OCI-LY3 (cell line): Measurements from ENCODE around the gene ESM1.

Experiments used
- H2AFZ ChIP-seq: fragments of 200-600, 300-600 bp; shearing (Covaris generic); 2 replicates; pipeline ENCODE4 v1.6.0; 2014; ENCODE audit warnings: antibody characterized with exemption, low read depth, low read length
- H3K27ac ChIP-seq: fragments of 200-600, 300-600 bp; sonication (generic); 2 replicates; pipeline ENCODE4 v1.5.1; 2014; ENCODE audit warnings: mild to moderate bottlenecking, low read length, moderate library complexity, mixed read lengths
- H3K27me3 ChIP-seq: fragments of 200-600, 300-600 bp; sonication (generic); 2 replicates; pipeline ENCODE4 v1.6.1; 2014; ENCODE audit warnings: low read depth, low read length, mixed read lengths
- H3K36me3 ChIP-seq: fragments of 200-600, 300-600 bp; sonication (generic); replicated peaks from 2 replicates; pipeline ENCODE3; 2014; ENCODE audit warnings: low read depth, low read length, mixed read lengths
- H3K4me1 ChIP-seq: fragments of 300-600, 200-600 bp; sonication (generic); 2 replicates; pipeline ENCODE4 v1.6.1; 2014; ENCODE audit warnings: low read length, mixed read lengths
- H3K4me2 ChIP-seq: fragments of 200-600, 300-600 bp; sonication (generic); 2 replicates; pipeline ENCODE4 v1.6.1; 2014; ENCODE audit warnings: low read length, mixed read lengths
- H3K4me3 ChIP-seq: fragments of 300-600, 200-600 bp; sonication (generic); 2 replicates; pipeline ENCODE4 v1.5.1; 2014; ENCODE audit warnings: antibody characterized with exemption, mild to moderate bottlenecking, low read length, moderate library complexity
- H3K79me2 ChIP-seq: fragments of 300-600, 200-600 bp; shearing (Covaris generic); 2 replicates; pipeline ENCODE4 v1.6.1; 2014; ENCODE audit warnings: mild to moderate bottlenecking, low read length, mixed read lengths
- H3K9ac ChIP-seq: fragments of 300-600, 200-600 bp; shearing (Covaris generic); 2 replicates; pipeline ENCODE4 v1.6.0; 2014; ENCODE audit warnings: mild to moderate bottlenecking, low read length, moderate library complexity
- H3K9me3 ChIP-seq: fragments of 200-600, 300-600 bp; shearing (Covaris generic); 2 replicates; pipeline ENCODE4 v1.6.1; 2014; ENCODE audit warnings: low read length, mixed read lengths; ENCODE audit not compliant: insufficient read depth
- H4K20me1 ChIP-seq: fragments of 200-600, 300-600 bp; sonication (generic); 2 replicates; pipeline ENCODE4 v1.6.1; 2016; ENCODE audit warnings: low read length, mixed read lengths; ENCODE audit not compliant: insufficient read depth
- EZH2phosphoT487 ChIP-seq: fragments of 200-600 bp; shearing (Covaris generic); IDR thresholded peaks from 2 replicates; pipeline ENCODE4 v1.6.1; 2018; ENCODE audit warnings: antibody characterized with exemption, mixed run types, low read depth
- TF ChIP-seq, protein P1 (sequence below): fragments of 200-600, 300-600 bp; sonication (generic); IDR thresholded peaks from 2 replicates; pipeline ENCODE4 v1.5.1; 2014; ENCODE audit warnings: antibody characterized with exemption, low read length, low read depth

ESM1 gene

DNA sequence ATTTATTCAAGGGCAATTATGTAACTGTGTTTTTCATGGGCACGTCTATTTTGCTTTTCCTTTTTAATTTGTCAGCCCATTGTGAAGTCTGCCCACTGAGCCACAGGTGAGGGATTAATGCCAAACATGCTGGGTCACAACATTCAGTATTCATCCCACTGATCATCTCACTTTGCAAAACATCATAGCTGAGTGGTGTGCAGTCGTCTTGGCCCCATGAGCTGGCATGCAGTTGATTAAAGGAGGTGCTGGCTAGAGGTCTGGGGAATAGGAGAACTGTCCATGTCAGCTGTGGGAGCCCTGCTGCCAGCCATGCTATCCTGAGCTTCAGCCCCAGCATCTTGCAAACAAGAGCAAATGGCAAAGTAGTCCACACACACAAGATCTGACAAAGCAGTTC lies 11.7 kb upstream of the ESM1 start:
- Histone ChIP-seq H3K79me2 (no peaks in the 10 kb centered on the region), H3K4me1 (no peaks in the 10 kb centered on the region), H3K27ac (no peak overlapping the region), H3K27me3 (no peaks in the 10 kb centered on the region), H4K20me1 (no peaks in the 10 kb centered on the region), H2AFZ (no peak overlapping the region), H3K9me3 (no peaks in the 10 kb centered on the region), H3K9ac (no peak overlapping the region), H3K4me3 (no peak overlapping the region), H3K36me3 (no peaks in the 10 kb centered on the region), H3K4me2 (no peak overlapping the region)
- TF ChIP-seq, protein P1, sequence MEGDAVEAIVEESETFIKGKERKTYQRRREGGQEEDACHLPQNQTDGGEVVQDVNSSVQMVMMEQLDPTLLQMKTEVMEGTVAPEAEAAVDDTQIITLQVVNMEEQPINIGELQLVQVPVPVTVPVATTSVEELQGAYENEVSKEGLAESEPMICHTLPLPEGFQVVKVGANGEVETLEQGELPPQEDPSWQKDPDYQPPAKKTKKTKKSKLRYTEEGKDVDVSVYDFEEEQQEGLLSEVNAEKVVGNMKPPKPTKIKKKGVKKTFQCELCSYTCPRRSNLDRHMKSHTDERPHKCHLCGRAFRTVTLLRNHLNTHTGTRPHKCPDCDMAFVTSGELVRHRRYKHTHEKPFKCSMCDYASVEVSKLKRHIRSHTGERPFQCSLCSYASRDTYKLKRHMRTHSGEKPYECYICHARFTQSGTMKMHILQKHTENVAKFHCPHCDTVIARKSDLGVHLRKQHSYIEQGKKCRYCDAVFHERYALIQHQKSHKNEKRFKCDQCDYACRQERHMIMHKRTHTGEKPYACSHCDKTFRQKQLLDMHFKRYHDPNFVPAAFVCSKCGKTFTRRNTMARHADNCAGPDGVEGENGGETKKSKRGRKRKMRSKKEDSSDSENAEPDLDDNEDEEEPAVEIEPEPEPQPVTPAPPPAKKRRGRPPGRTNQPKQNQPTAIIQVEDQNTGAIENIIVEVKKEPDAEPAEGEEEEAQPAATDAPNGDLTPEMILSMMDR = no peak
- no peak for TF ChIP-seq EZH2phosphoT487

DNA sequence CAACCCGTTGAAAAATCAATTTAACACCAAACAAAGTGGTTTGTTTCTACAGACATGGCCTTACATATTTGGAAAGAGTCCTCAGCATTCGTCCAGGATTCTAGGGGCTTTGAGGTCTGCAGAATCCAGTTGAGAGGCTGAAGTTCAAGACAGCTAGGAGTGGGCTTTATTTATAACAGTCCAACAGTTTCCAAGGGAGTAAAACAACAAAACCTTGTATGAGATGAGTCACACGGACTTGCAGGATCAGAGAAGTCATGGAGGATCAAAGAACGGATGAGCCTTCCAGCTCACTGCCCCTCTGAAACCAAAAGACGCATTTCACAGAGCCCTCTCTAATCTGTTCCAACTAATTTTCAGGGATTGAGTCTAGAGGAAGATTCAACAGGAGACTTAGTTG lies 11.1 kb upstream of the ESM1 start:
- Histone ChIP-seq H2AFZ (no peak overlapping the region), H3K36me3 (no peaks in the 10 kb centered on the region), H3K9ac (no peak overlapping the region), H3K79me2 (no peaks in the 10 kb centered on the region), H3K27me3 (no peaks in the 10 kb centered on the region), H3K4me2 (no peak overlapping the region), H3K27ac (no peak overlapping the region), H4K20me1 (no peaks in the 10 kb centered on the region), H3K9me3 (no peaks in the 10 kb centered on the region), H3K4me1 (no peaks in the 10 kb centered on the region), H3K4me3 (no peak overlapping the region)
- TF ChIP-seq, protein P1 = no peak
- TF ChIP-seq EZH2phosphoT487 = no peak

DNA sequence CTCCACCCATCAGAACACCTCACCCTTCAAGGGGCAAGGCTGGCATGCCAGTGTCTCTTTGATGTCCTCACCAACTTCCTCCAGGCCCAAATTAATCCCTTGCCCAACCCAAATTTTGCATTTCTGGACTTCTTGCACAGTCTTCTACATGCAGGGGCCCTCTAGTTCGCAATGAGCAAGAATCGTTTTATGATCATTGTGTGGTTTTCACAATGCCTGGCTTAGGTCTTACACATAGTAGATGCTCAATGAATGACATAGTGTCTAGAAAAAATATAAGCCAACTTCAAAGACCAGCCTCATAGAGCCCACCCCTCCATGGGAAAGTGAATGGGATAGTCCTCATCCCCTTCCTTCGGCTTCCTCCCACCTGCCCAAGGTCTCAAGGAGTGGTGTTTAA lies 9.8 kb upstream of the ESM1 start:
- TF ChIP-seq, protein P1 = no peak
- no peak for TF ChIP-seq EZH2phosphoT487

DNA sequence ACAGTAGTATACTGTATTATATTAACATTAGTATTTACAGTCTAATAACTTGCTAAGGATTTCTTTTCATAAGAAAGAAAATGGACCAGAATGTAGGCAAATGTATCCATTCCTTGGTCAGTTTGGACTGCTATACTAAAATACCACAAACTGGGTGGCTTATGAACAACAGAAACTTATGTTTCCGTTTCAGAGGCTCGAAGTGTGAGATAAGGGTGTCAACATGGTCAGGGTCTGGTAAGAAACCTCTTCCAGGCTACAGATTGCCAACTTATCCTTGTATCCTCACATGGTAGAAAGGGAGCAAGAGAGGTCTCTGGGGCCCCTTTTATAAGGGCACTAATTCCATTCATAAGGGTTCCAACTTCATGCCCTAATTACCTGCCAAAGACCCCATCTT lies 9.2 kb upstream of the ESM1 start:
- Histone ChIP-seq H3K27me3 (0 out of 2 replicates have a peak, but pooled peaks cover 6% of the 10 kb centered on the region), H3K4me1 (no peaks in the 10 kb centered on the region), H3K4me3 (no peak overlapping the region), H3K9ac (no peak overlapping the region), H2AFZ (no peak overlapping the region), H4K20me1 (no peaks in the 10 kb centered on the region), H3K4me2 (no peak overlapping the region), H3K9me3 (no peaks in the 10 kb centered on the region), H3K79me2 (no peaks in the 10 kb centered on the region), H3K36me3 (no peaks in the 10 kb centered on the region), H3K27ac (no peak overlapping the region)
- TF ChIP-seq EZH2phosphoT487 = no peak
- TF ChIP-seq, protein P1 = no peak

More for the DNA sequence above, 9.8 kb upstream of the ESM1 start:
- H3K9ac ChIP-seq = no peak overlapping the region
- H3K79me2 ChIP-seq = no peaks in the 10 kb centered on the region
- H3K4me2 ChIP-seq = no peak overlapping the region
- no peak overlapping the region for H2AFZ ChIP-seq
- H3K9me3 ChIP-seq = no peaks in the 10 kb centered on the region
- no peak overlapping the region for H3K4me3 ChIP-seq
- no peaks in the 10 kb centered on the region for H3K36me3 ChIP-seq
- no peak overlapping the region for H3K27ac ChIP-seq
- no peaks in the 10 kb centered on the region for H3K4me1 ChIP-seq
- H4K20me1 ChIP-seq = no peaks in the 10 kb centered on the region
- H3K27me3 ChIP-seq = 0 out of 2 replicates have a peak, but pooled peaks cover 6% of the 10 kb centered on the region
